Body of pancreas (tissue), 4 donors: ENCODE data around the gene SLC29A1.

ENCODE experiments used
- POLR2A ChIP-seq, 3 donors: fragments of 450-650 bp; IDR thresholded peaks; one replicate each; pipeline ENCODE4 v1.6.1; 2016; ENCODE audit warnings: antibody characterized with exemption in 3 of 3, mild to moderate bottlenecking in 2 of 3
- TF ChIP-seq, protein P1 (sequence below), 7 experiments: fragments of 450-650 bp in 4 of 7; fragments of 200-600 bp in 3 of 7; sonication (generic) in 3 of 7; IDR thresholded peaks; one replicate each; pipeline ENCODE4 v1.5.1; 2016 to 2019; ENCODE audit warnings: antibody characterized with exemption in 7 of 7

DNA sequence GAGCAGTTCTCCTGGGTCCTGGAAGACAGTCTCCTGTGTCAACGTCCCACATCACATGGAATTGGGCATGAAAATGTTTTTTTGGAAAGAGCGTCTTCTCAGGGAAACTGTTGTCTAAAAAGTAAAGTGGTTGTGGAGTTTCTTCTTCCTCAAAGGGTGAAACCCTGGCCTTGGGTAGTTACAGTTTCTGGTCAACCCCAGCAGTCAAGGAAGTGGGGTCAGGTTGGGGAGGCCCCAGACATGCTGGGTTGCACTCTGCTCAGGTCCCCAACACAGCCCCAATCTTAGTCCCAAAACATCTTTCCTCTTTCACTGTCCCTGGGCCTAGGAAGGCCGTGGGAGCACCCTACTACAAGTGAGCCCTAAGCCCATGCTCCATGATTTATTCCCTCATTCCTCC lies 43.0 kb downstream of the SLC29A1 start:
- TF ChIP-seq, protein P1, sequence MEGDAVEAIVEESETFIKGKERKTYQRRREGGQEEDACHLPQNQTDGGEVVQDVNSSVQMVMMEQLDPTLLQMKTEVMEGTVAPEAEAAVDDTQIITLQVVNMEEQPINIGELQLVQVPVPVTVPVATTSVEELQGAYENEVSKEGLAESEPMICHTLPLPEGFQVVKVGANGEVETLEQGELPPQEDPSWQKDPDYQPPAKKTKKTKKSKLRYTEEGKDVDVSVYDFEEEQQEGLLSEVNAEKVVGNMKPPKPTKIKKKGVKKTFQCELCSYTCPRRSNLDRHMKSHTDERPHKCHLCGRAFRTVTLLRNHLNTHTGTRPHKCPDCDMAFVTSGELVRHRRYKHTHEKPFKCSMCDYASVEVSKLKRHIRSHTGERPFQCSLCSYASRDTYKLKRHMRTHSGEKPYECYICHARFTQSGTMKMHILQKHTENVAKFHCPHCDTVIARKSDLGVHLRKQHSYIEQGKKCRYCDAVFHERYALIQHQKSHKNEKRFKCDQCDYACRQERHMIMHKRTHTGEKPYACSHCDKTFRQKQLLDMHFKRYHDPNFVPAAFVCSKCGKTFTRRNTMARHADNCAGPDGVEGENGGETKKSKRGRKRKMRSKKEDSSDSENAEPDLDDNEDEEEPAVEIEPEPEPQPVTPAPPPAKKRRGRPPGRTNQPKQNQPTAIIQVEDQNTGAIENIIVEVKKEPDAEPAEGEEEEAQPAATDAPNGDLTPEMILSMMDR (IDR thresholded peaks at IDR 0.05), result no peak
- TF ChIP-seq POLR2A (IDR thresholded peaks at IDR 0.05), result no peak
